HepG2 (cell line): ENCODE data around the gene LIME1. TPM values are rescaled to one million over a fixed set of nuclear protein-coding genes. Genes with fewer than 3 reads are reported as not detected.

Experiments used
- CREM ChIP-seq, 2 experiments: sonication (generic) in 1 of 2; formaldehyde crosslinking in 1 of 2; IDR thresholded peaks; 2 replicates each; pipeline versions ENCODE4 v1.4.0 to v1.6.1; 2016 to 2020; ENCODE audit warnings: antibody characterized with exemption in 1 of 2, mild to moderate bottlenecking in 1 of 2, missing genetic modification reagents in 1 of 2
- DNMT3B ChIP-seq: conservative IDR thresholded peaks from 2 replicates; pipeline ENCODE4 v1.6.1; 2016; ENCODE audit warnings: missing biosample characterization, control low read depth
- MEF2D ChIP-seq: sonication (generic); formaldehyde crosslinking; IDR thresholded peaks from 2 replicates; pipeline ENCODE4 v1.5.1; 2020; ENCODE audit warnings: mild to moderate bottlenecking, missing genetic modification reagents
- NRL ChIP-seq: sonication (generic); formaldehyde crosslinking; IDR thresholded peaks from 2 replicates; pipeline ENCODE4 v1.5.0; 2020; ENCODE audit warnings: missing genetic modification reagents, mild to moderate bottlenecking, moderate library complexity, borderline replicate concordance
- ZNF224 ChIP-seq: sonication (generic); formaldehyde crosslinking; IDR thresholded peaks from 2 replicates; pipeline ENCODE4 v1.5.0; 2020; ENCODE audit warnings: mild to moderate bottlenecking, missing genetic modification reagents
- ZNF343 ChIP-seq: sonication (generic); formaldehyde crosslinking; IDR thresholded peaks from 2 replicates; pipeline ENCODE4 v1.4.0; 2020; ENCODE audit warnings: mild to moderate bottlenecking, missing genetic modification reagents
- ZNF737 ChIP-seq: sonication (generic); formaldehyde crosslinking; IDR thresholded peaks from 2 replicates; pipeline ENCODE4 v1.5.0; 2020; ENCODE audit warnings: missing genetic modification reagents, mild to moderate bottlenecking, borderline replicate concordance
- polyA plus RNA-seq, 8 experiments: library from polyadenylated mRNA; depleted of rRNA in 3 of 8; stranded (reverse) in 7 of 8; unstranded in 1 of 8; fragments of >200 nt; fragmentation: Illumina TruSeq in 4 of 8; extraction: Trizol in 4 of 8; gene quantifications; 2 replicates each; pipeline versions ENCODE4 v1.2.1 to v1.2.3, GENCODE V29; 2011 to 2016; ENCODE audit warnings: low read depth in 4 of 8, missing spikeins in 1 of 8, mixed read lengths in 1 of 8; ENCODE audit not compliant: insufficient read depth in 1 of 8
- total RNA-seq, 5 experiments: library from RNA; depleted of rRNA; stranded (reverse); fragments of >200 nt; fragmentation: Illumina TruSeq; extraction: Trizol; gene quantifications; 2 replicates each; pipeline ENCODE4 v1.2.3, GENCODE V29; 2016; ENCODE audit warnings: low read depth in 1 of 5
- TF ChIP-seq, protein P1 (sequence below): sonication (generic); formaldehyde crosslinking; IDR thresholded peaks from 2 replicates; pipeline ENCODE4 v1.5.0; 2020; ENCODE audit warnings: mild to moderate bottlenecking, missing genetic modification reagents, borderline replicate concordance
- TF ChIP-seq, protein P2 (sequence below): sonication (generic); formaldehyde crosslinking; IDR thresholded peaks from 2 replicates; pipeline ENCODE4 v1.4.0; 2020; ENCODE audit warnings: missing genetic modification reagents
- TF ChIP-seq, protein P3 (sequence below), 2 experiments: IDR thresholded peaks; 2 replicates each; pipeline ENCODE4 v1.6.1; 2011 to 2012; ENCODE audit warnings: low read length in 2 of 2, borderline replicate concordance in 1 of 2, low read depth in 1 of 2, mild to moderate bottlenecking in 1 of 2, moderate library complexity in 1 of 2
- TF ChIP-seq, protein P4 (sequence below): sonication (generic); formaldehyde crosslinking; conservative IDR thresholded peaks from 2 replicates; pipeline ENCODE4 v1.4.0; 2020; ENCODE audit warnings: missing genetic modification reagents
- TF ChIP-seq, protein P5 (sequence below): IDR thresholded peaks from 2 replicates; pipeline ENCODE4 v1.6.1; 2018; ENCODE audit warnings: missing genetic modification reagents, mild to moderate bottlenecking, missing compliant biosample characterization

LIME1 gene
- total and polyA plus RNA-seq, 2 of the 13 experiments (the other 11 are each of a cell fraction or from before 2014, with no cell fraction given), result 13.0 to 61.5 TPM

DNA sequence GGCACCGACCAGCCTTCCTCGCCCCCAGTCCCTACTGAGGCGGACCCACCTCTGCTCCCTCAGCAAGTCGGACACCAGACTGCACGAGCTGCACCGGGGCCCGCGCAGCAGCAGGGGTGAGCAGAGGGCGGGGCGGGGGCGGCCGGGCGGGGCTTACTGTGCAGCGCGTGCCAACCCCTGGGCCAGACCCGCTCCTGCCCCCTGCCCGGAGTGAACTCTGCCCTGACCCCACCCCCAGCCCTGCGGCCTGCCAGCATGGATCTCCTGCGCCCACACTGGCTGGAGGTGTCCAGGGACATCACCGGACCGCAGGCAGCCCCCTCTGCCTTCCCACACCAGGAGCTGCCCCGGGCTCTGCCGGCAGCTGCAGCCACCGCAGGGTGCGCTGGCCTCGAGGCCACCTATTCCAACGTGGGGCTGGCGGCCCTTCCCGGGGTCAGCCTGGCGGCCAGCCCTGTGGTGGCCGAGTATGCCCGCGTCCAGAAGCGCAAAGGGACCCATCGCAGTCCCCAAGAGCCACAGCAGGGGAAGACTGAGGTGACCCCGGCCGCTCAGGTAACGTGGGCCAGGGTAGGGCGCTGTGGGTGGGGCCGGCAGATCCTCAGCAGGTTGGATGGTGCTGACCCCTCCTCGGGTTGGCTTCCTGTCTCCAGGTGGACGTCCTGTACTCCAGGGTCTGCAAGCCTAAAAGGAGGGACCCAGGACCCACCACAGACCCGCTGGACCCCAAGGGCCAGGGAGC lies 1.7 kb downstream of the LIME1 start (continued):
- TF ChIP-seq, protein P1, sequence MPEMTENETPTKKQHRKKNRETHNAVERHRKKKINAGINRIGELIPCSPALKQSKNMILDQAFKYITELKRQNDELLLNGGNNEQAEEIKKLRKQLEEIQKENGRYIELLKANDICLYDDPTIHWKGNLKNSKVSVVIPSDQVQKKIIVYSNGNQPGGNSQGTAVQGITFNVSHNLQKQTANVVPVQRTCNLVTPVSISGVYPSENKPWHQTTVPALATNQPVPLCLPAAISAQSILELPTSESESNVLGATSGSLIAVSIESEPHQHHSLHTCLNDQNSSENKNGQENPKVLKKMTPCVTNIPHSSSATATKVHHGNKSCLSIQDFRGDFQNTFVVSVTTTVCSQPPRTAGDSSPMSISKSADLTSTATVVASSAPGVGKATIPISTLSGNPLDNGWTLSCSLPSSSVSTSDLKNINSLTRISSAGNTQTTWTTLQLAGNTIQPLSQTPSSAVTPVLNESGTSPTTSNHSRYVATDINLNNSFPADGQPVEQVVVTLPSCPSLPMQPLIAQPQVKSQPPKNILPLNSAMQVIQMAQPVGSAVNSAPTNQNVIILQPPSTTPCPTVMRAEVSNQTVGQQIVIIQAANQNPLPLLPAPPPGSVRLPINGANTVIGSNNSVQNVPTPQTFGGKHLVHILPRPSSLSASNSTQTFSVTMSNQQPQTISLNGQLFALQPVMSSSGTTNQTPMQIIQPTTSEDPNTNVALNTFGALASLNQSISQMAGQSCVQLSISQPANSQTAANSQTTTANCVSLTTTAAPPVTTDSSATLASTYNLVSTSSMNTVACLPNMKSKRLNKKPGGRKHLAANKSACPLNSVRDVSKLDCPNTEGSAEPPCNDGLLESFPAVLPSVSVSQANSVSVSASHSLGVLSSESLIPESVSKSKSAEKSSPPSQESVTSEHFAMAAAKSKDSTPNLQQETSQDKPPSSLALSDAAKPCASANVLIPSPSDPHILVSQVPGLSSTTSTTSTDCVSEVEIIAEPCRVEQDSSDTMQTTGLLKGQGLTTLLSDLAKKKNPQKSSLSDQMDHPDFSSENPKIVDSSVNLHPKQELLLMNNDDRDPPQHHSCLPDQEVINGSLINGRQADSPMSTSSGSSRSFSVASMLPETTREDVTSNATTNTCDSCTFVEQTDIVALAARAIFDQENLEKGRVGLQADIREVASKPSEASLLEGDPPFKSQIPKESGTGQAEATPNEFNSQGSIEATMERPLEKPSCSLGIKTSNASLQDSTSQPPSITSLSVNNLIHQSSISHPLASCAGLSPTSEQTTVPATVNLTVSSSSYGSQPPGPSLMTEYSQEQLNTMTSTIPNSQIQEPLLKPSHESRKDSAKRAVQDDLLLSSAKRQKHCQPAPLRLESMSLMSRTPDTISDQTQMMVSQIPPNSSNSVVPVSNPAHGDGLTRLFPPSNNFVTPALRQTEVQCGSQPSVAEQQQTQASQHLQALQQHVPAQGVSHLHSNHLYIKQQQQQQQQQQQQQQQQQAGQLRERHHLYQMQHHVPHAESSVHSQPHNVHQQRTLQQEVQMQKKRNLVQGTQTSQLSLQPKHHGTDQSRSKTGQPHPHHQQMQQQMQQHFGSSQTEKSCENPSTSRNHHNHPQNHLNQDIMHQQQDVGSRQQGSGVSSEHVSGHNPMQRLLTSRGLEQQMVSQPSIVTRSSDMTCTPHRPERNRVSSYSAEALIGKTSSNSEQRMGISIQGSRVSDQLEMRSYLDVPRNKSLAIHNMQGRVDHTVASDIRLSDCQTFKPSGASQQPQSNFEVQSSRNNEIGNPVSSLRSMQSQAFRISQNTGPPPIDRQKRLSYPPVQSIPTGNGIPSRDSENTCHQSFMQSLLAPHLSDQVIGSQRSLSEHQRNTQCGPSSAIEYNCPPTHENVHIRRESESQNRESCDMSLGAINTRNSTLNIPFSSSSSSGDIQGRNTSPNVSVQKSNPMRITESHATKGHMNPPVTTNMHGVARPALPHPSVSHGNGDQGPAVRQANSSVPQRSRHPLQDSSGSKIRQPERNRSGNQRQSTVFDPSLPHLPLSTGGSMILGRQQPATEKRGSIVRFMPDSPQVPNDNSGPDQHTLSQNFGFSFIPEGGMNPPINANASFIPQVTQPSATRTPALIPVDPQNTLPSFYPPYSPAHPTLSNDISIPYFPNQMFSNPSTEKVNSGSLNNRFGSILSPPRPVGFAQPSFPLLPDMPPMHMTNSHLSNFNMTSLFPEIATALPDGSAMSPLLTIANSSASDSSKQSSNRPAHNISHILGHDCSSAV (CRISPR knock-in tag), result peak; percentile 71; the same call in 1 of the 2 replicates
- peak; percentile 94; the same call in 1 of the 2 replicates for TF ChIP-seq ZNF343 (CRISPR knock-in tag)
- peak; percentile 95; the same call in 1 of the 2 replicates for TF ChIP-seq NRL (CRISPR knock-in tag)
- TF ChIP-seq, protein P2, sequence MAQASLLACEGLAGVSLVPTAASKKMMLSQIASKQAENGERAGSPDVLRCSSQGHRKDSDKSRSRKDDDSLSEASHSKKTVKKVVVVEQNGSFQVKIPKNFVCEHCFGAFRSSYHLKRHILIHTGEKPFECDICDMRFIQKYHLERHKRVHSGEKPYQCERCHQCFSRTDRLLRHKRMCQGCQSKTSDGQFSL, result peak; percentile 88
- TF ChIP-seq, protein P3, sequence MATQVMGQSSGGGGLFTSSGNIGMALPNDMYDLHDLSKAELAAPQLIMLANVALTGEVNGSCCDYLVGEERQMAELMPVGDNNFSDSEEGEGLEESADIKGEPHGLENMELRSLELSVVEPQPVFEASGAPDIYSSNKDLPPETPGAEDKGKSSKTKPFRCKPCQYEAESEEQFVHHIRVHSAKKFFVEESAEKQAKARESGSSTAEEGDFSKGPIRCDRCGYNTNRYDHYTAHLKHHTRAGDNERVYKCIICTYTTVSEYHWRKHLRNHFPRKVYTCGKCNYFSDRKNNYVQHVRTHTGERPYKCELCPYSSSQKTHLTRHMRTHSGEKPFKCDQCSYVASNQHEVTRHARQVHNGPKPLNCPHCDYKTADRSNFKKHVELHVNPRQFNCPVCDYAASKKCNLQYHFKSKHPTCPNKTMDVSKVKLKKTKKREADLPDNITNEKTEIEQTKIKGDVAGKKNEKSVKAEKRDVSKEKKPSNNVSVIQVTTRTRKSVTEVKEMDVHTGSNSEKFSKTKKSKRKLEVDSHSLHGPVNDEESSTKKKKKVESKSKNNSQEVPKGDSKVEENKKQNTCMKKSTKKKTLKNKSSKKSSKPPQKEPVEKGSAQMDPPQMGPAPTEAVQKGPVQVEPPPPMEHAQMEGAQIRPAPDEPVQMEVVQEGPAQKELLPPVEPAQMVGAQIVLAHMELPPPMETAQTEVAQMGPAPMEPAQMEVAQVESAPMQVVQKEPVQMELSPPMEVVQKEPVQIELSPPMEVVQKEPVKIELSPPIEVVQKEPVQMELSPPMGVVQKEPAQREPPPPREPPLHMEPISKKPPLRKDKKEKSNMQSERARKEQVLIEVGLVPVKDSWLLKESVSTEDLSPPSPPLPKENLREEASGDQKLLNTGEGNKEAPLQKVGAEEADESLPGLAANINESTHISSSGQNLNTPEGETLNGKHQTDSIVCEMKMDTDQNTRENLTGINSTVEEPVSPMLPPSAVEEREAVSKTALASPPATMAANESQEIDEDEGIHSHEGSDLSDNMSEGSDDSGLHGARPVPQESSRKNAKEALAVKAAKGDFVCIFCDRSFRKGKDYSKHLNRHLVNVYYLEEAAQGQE (IDR thresholded peaks at IDR 0.05; ENCODE audit: borderline replicate concordance in 1 of 2, low read depth in 1 of 2, low read length in 2 of 2), result peak in 1 of 2 experiments; percentile 72; a peak in 2 of 4 replicates
- no peak for TF ChIP-seq CREM (IDR thresholded peaks at IDR 0.05)
- TF ChIP-seq CREM (CRISPR knock-in tag; IDR thresholded peaks at IDR 0.05), result no peak
- TF ChIP-seq DNMT3B, result peak; percentile 85; the same call in 1 of the 2 replicates
- TF ChIP-seq, protein P4, sequence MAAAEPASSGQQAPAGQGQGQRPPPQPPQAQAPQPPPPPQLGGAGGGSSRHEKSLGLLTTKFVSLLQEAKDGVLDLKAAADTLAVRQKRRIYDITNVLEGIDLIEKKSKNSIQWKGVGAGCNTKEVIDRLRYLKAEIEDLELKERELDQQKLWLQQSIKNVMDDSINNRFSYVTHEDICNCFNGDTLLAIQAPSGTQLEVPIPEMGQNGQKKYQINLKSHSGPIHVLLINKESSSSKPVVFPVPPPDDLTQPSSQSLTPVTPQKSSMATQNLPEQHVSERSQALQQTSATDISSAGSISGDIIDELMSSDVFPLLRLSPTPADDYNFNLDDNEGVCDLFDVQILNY (CRISPR knock-in tag), result no peak
- TF ChIP-seq MEF2D (CRISPR knock-in tag), result peak; percentile 87
- TF ChIP-seq ZNF737 (CRISPR knock-in tag), result peak; percentile 87
- TF ChIP-seq, protein P5, sequence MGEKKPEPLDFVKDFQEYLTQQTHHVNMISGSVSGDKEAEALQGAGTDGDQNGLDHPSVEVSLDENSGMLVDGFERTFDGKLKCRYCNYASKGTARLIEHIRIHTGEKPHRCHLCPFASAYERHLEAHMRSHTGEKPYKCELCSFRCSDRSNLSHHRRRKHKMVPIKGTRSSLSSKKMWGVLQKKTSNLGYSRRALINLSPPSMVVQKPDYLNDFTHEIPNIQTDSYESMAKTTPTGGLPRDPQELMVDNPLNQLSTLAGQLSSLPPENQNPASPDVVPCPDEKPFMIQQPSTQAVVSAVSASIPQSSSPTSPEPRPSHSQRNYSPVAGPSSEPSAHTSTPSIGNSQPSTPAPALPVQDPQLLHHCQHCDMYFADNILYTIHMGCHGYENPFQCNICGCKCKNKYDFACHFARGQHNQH (CRISPR knock-in tag), result no peak
- peak; percentile 80; the same call in 1 of the 2 replicates for TF ChIP-seq ZNF224 (CRISPR knock-in tag)
